CD14-positive monocyte (primary cell): Measurements from ENCODE around the gene LENG1. TPM values are rescaled to one million over a fixed set of nuclear protein-coding genes. Genes with fewer than 3 reads are reported as not detected.

Experiments used
- DNase-seq, 3 donors: peaks; one replicate each; pipeline ENCODE4 v3.0.0-alpha.2; 2011 to 2022
- H2AFZ ChIP-seq: 2 replicates; pipeline ENCODE4 v1.6.0; 2012; ENCODE audit warnings: mild to moderate bottlenecking, low read depth, low read length, inconsistent platforms; ENCODE audit not compliant: insufficient read depth, poor library complexity, severe bottlenecking
- H3K27ac ChIP-seq, 2 donors: 1 replicate in 1 of 2; 2 replicates in 1 of 2; pipeline ENCODE4 v1.5.1; 2012 to 2013; ENCODE audit warnings: low read length in 2 of 2, control low read depth in 1 of 2, inconsistent platforms in 1 of 2, low read depth in 1 of 2, mild to moderate bottlenecking in 1 of 2
- H3K27me3 ChIP-seq, 2 donors: one replicate each; pipeline versions ENCODE4 v1.6.0 to v1.6.1; 2011 to 2013; ENCODE audit warnings: low read length in 2 of 2; ENCODE audit not compliant: control insufficient read depth in 2 of 2, insufficient read depth in 2 of 2
- H3K36me3 ChIP-seq, 2 donors: replicated peaks in 1 of 2; 1 replicate in 1 of 2; 2 replicates in 1 of 2; pipeline versions ENCODE4 v1.5.1 to v1.6.1; 2012 to 2013; ENCODE audit warnings: low read length in 2 of 2, control low read depth in 1 of 2, inconsistent platforms in 1 of 2, mild to moderate bottlenecking in 1 of 2; ENCODE audit not compliant: insufficient read depth in 2 of 2, control insufficient read depth in 1 of 2
- H3K4me1 ChIP-seq, 2 donors: 1 replicate in 1 of 2; 2 replicates in 1 of 2; pipeline versions ENCODE4 v1.5.1 to v1.6.1; 2012 to 2013; ENCODE audit warnings: low read length in 2 of 2, control low read depth in 1 of 2, inconsistent platforms in 1 of 2, mild to moderate bottlenecking in 1 of 2, moderate library complexity in 1 of 2; ENCODE audit not compliant: insufficient read depth in 2 of 2, control insufficient read depth in 1 of 2
- H3K4me2 ChIP-seq: replicated peaks from 2 replicates; pipeline ENCODE3; 2012; ENCODE audit warnings: low read length, moderate library complexity, mild to moderate bottlenecking; ENCODE audit not compliant: poor library complexity, severe bottlenecking; ENCODE audit errors: extremely low read depth
- H3K4me3 ChIP-seq, 3 experiments: fragments of 200-600 bp in 1 of 3; sonication (generic) in 1 of 3; replicated peaks in 1 of 3; 1 replicate in 2 of 3; 2 replicates in 1 of 3; pipeline ENCODE4 v1.5.1; 2011 to 2013; ENCODE audit warnings: low read length in 3 of 3, mild to moderate bottlenecking in 3 of 3, control low read depth in 2 of 3, low read depth in 2 of 3, inconsistent platforms in 1 of 3, moderate library complexity in 1 of 3
- H3K79me2 ChIP-seq: 2 replicates; pipeline ENCODE4 v1.6.0; 2012; ENCODE audit warnings: mild to moderate bottlenecking, control low read depth, inconsistent platforms, low read length, moderate library complexity; ENCODE audit not compliant: insufficient read depth
- H3K9ac ChIP-seq: 2 replicates; pipeline ENCODE4 v1.6.0; 2017; ENCODE audit warnings: low read length, mild to moderate bottlenecking; ENCODE audit not compliant: insufficient read depth, poor library complexity, severe bottlenecking
- H3K9me3 ChIP-seq, 2 donors: replicated peaks in 1 of 2; 1 replicate in 1 of 2; 2 replicates in 1 of 2; pipeline versions ENCODE4 v1.5.1 to v1.6.1; 2012 to 2013; ENCODE audit warnings: low read length in 2 of 2, control low read depth in 1 of 2; ENCODE audit not compliant: control insufficient read depth in 1 of 2, insufficient read depth in 1 of 2
- H4K20me1 ChIP-seq: 2 replicates; pipeline ENCODE4 v1.6.0; 2012; ENCODE audit warnings: mild to moderate bottlenecking, low read length, control low read depth, moderate library complexity; ENCODE audit not compliant: insufficient read depth
- H3K27ac Mint-ChIP-seq, 7 donors: one replicate each; pipeline ENCODE4 v1.8.0; 2020; ENCODE audit warnings: mild to moderate bottlenecking in 7 of 7, mixed read lengths in 7 of 7, moderate library complexity in 6 of 7, inconsistent platforms in 2 of 7
- H3K27me3 Mint-ChIP-seq, 3 donors: one replicate each; pipeline ENCODE4 v1.8.0; 2021 to 2022; ENCODE audit warnings: low read depth in 3 of 3, mild to moderate bottlenecking in 3 of 3, mixed read lengths in 3 of 3, moderate library complexity in 3 of 3, inconsistent platforms in 1 of 3
- H3K36me3 Mint-ChIP-seq, 2 donors: one replicate each; pipeline ENCODE4 v1.8.0; 2020; ENCODE audit warnings: mixed read lengths in 2 of 2, inconsistent platforms in 1 of 2, mild to moderate bottlenecking in 1 of 2
- H3K4me1 Mint-ChIP-seq: one replicate; pipeline ENCODE4 v1.8.0; 2020; ENCODE audit warnings: mild to moderate bottlenecking, mixed read lengths
- H3K4me3 Mint-ChIP-seq, 2 donors: one replicate each; pipeline ENCODE4 v1.8.0; 2020; ENCODE audit warnings: mild to moderate bottlenecking in 2 of 2, mixed read lengths in 2 of 2, moderate library complexity in 1 of 2
- H3K9me3 Mint-ChIP-seq, 7 donors: one replicate each; pipeline ENCODE4 v1.8.0; 2020 to 2022; ENCODE audit warnings: mixed read lengths in 7 of 7, mild to moderate bottlenecking in 6 of 7, moderate library complexity in 6 of 7, inconsistent platforms in 2 of 7
- CTCF ChIP-seq: fragments of 200-600 bp; IDR thresholded peaks from one replicate; pipeline ENCODE4 v1.8.0; 2022; ENCODE audit warnings: antibody characterized with exemption, mild to moderate bottlenecking
- WGBS: methylation state at CpG from one replicate; pipeline ENCODE4 v1.1.5; 2013; ENCODE audit warnings: missing lambda C conversion rate; ENCODE audit not compliant: insufficient coverage; 5-methylcytosine and 5-hydroxymethylcytosine counted together
- intact Hi-C, 2 donors: fragments of 100-400 bp; cut with micrococcal nuclease; formaldehyde crosslinking; loops; one replicate each; pipeline versions ENCODE4 v1.15.0 to v1.15.1; 2023
- polyA plus RNA-seq, 3 donors: library from polyadenylated mRNA; depleted of rRNA in 1 of 3; unstranded in 2 of 3; stranded (reverse) in 1 of 3; fragments of 300-500 nt in 2 of 3; fragments of >200 nt in 1 of 3; fragmentation: Illumina TruSeq in 2 of 3; gene quantifications; 1 replicate in 2 of 3; 2 replicates in 1 of 3; pipeline ENCODE4 v1.2.3, GENCODE V29; 2012 to 2021

The LENG1 gene
- polyA plus RNA-seq, 3 donors, result 3.4 to 5.4 (median 4.2) TPM

- H3K4me1 ChIP-seq, result peaks cover under 1 to 2% of the 10 kb centered on the region in 2 donors
- Mint-ChIP-seq H3K36me3 (peaks cover 80 to 94% of the 10 kb centered on the region in 2 donors), H3K9me3 (no peaks in the 10 kb centered on the region), H3K27me3 (peaks cover 0 to 2% (median 0%) of the 10 kb centered on the region in 3 donors), H3K27ac (peak overlapping the region in 3 of 7 donors; percentile 23 to 56 (median 44)), H3K4me3 (no peak overlapping the region), H3K4me1 (peaks cover 5% of the 10 kb centered on the region)
- no peak overlapping the region for H3K4me3 ChIP-seq
- H3K36me3 ChIP-seq, result peaks cover 91 to 99% of the 10 kb centered on the region in 2 donors
- 99% methylated on average over 9 of the region's 25 CpGs for WGBS
- peaks cover 21% of the 10 kb centered on the region for H3K79me2 ChIP-seq
- no peak overlapping the region for H2AFZ ChIP-seq
- H3K9me3 ChIP-seq, result no peaks in the 10 kb centered on the region
- H3K4me2 ChIP-seq, result no peak overlapping the region
- no peaks in the 10 kb centered on the region for H3K27me3 ChIP-seq
- H3K9ac ChIP-seq, result no peak overlapping the region
- H3K27ac ChIP-seq, result no peak overlapping the region
- intact Hi-C loops, result no loop called here
- H4K20me1 ChIP-seq, result peaks cover 87% of the 10 kb centered on the region
- TF ChIP-seq CTCF, result no peak
- DNase-seq, result no peak
These were observed 6.5 kb downstream of the LENG1 start for GRCh38 chr19:54152878-54153524.

GRCh38 chr19:54152267-54152666, 7.3 kb downstream of the LENG1 start:
- peaks cover 82% of the 10 kb centered on the region for H4K20me1 ChIP-seq
- no peak overlapping the region for H3K9ac ChIP-seq
- Mint-ChIP-seq H3K4me1 (peaks cover 5% of the 10 kb centered on the region), H3K9me3 (no peaks in the 10 kb centered on the region), H3K36me3 (peaks cover 79 to 94% of the 10 kb centered on the region in 2 donors), H3K4me3 (no peak overlapping the region), H3K27me3 (peaks cover 0 to 2% (median 0%) of the 10 kb centered on the region in 3 donors), H3K27ac (peak overlapping the region in 1 of 7 donors; percentile 23)
- peaks cover 92 to 99% of the 10 kb centered on the region in 2 donors for H3K36me3 ChIP-seq
- no peak overlapping the region for H3K27ac ChIP-seq
- intact Hi-C loops, result no loop called here
- no peaks in the 10 kb centered on the region for H3K4me1 ChIP-seq
- no peak overlapping the region for H3K4me2 ChIP-seq
- H2AFZ ChIP-seq, result no peak overlapping the region
- WGBS, result 98% methylated on average over 8 of the region's 12 CpGs
- H3K79me2 ChIP-seq, result peaks cover 16% of the 10 kb centered on the region
- no peak overlapping the region for H3K4me3 ChIP-seq
- H3K27me3 ChIP-seq, result no peaks in the 10 kb centered on the region
- no peak for TF ChIP-seq CTCF
- no peaks in the 10 kb centered on the region for H3K9me3 ChIP-seq
- DNase-seq, result no peak
